ENCODE results near the gene COL20A1.

COL20A1 gene

DNA sequence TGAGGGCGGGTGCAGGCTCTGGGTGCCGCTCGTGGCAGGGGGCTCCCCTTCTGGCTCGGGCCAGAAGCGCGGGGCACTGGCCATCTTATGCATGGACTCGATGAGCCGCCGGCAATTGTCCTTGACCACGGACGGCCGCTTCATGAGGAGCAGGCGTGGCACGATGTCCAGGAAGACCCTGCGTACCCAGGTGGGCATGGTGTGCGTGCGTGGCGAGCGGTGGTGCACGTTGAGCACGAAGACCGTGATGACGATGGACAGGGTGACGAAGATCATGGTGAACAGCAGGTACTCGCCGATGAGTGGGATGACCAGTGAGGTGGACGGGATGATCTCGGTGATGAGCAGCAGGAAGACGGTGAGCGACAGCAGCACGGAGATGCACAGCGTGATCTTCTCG, 57.2 kb downstream of the COL20A1 start:
- no peak overlapping the region for H3K9ac ChIP-seq (ENCODE audit: low read depth, low read length)
- peaks cover 2% of the 10 kb centered on the region for H3K4me1 ChIP-seq (ENCODE audit: control insufficient read depth, insufficient read depth, low read length)
- no peaks in the 10 kb centered on the region for H3K36me3 ChIP-seq (ENCODE audit: control insufficient read depth, insufficient read depth, low read length)
- no peaks in the 10 kb centered on the region for H3K27me3 ChIP-seq (ENCODE audit: control insufficient read depth, insufficient read depth, low read length)
- no peaks in the 10 kb centered on the region for H3K9me3 ChIP-seq (ENCODE audit: control insufficient read depth, insufficient read depth, low read length)
- no peak overlapping the region for H3K4me3 ChIP-seq (ENCODE audit: low read depth, low read length)

DNA sequence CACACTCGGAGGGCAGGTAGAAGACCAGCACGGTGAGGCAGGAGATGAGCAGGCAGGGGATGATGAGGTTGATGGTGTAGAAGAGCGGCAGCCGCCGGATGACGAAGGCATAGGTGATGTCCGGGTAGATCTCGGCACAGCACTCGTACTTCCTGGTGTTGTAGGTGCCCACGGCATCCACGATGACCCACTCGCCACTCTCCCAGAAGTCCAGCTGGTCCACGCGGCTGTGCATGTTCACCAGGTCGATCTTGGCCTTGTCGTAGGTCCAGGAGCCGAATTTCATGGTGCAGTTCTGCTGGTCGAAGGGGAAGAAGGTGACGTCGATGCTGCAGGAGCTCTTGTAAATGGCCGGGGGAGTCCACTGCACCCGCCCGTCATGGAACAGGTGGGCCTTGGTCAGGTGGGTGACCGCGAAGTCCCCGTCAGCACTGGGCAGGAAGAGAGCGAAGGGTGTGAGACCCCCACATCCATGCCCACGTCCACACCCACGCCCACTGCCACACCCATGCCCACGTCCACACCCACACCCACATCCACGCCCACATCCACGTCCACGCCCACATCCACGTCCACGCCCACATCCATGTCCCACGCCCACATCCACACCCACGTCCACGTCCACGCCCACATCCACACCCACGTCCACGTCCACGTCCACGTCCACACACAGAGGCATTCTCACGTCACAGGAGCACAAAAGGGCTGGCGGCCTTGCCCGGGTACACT, 57.8 kb downstream of the COL20A1 start:
- Histone ChIP-seq H3K27me3 (ENCODE audit: control insufficient read depth, insufficient read depth, low read length) (no peaks in the 10 kb centered on the region), H3K4me1 (ENCODE audit: control insufficient read depth, insufficient read depth, low read length) (peaks cover 2% of the 10 kb centered on the region), H3K36me3 (ENCODE audit: control insufficient read depth, insufficient read depth, low read length) (no peaks in the 10 kb centered on the region), H3K9me3 (ENCODE audit: control insufficient read depth, insufficient read depth, low read length) (no peaks in the 10 kb centered on the region), H3K4me3 (ENCODE audit: low read depth, low read length) (no peak overlapping the region), H3K9ac (ENCODE audit: low read depth, low read length) (no peak overlapping the region)

DNA sequence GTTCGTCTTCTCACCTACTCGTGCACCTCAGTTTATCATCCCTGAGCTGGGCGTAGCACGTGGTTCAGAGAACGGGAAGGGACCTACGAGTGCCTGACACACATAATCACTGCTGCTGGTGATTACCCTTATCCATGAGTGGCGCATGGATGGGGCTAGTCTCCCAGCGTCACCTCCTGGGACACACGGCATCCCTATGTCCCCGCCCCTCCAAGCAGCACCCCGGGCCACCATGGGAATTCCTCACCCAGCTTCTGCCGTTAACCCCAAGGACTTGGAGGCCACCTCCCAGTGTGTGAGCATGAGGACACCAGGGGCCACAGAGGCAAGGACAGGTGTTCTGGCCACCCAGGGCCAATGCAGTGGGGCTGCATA, 58.3 kb downstream of the COL20A1 start:
- Histone ChIP-seq H3K9ac (ENCODE audit: low read depth, low read length) (no peak overlapping the region), H3K4me1 (ENCODE audit: control insufficient read depth, insufficient read depth, low read length) (peaks cover 2% of the 10 kb centered on the region), H3K4me3 (ENCODE audit: low read depth, low read length) (no peak overlapping the region), H3K9me3 (ENCODE audit: control insufficient read depth, insufficient read depth, low read length) (no peaks in the 10 kb centered on the region), H3K27me3 (ENCODE audit: control insufficient read depth, insufficient read depth, low read length) (no peaks in the 10 kb centered on the region), H3K36me3 (ENCODE audit: control insufficient read depth, insufficient read depth, low read length) (no peaks in the 10 kb centered on the region)

DNA sequence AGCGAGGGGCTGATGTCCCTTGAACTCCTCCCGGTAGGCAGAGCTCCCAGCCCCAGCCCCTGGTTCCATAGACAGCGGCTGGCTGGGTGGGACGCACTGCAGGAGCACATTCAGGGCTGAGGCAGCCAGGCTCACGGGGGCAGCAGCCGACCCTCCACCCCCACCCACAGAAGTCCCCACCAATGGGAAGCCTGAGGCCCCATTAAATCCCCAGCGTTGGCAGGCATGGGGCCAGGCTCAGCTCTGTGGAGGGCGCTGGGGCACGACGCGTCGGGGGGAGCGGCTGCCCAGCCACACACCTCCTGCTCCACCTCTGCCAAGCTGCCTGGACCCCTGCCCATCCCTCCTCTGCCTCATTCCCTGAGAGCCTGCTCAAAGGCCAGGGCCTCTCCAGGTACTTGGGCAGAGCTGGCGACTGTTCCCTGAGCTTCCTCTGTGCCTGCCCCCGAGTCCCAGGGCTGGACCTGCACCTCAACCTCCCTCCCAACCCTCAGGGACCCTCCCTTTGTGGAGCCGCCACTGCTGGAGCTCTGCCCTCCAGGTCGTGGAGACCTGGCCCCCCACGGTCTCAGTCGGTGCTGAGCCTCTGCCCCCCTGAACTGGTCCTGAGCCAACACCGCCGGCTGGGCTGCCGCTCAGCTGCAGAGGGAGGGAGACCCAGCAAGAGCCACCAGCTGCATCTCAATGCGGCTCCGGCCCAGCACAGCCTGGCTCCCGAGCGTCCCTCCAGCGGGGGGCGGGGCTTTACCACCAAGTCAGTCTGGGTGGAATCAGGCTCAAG, 59.0 kb downstream of the COL20A1 start:
- H3K4me3 ChIP-seq (ENCODE audit: low read depth, low read length), result no peak overlapping the region
- peaks cover 2% of the 10 kb centered on the region for H3K4me1 ChIP-seq (ENCODE audit: control insufficient read depth, insufficient read depth, low read length)
- H3K9ac ChIP-seq (ENCODE audit: low read depth, low read length), result no peak overlapping the region
- H3K27me3 ChIP-seq (ENCODE audit: control insufficient read depth, insufficient read depth, low read length), result no peaks in the 10 kb centered on the region
- H3K9me3 ChIP-seq (ENCODE audit: control insufficient read depth, insufficient read depth, low read length), result no peaks in the 10 kb centered on the region
- no peaks in the 10 kb centered on the region for H3K36me3 ChIP-seq (ENCODE audit: control insufficient read depth, insufficient read depth, low read length)

DNA sequence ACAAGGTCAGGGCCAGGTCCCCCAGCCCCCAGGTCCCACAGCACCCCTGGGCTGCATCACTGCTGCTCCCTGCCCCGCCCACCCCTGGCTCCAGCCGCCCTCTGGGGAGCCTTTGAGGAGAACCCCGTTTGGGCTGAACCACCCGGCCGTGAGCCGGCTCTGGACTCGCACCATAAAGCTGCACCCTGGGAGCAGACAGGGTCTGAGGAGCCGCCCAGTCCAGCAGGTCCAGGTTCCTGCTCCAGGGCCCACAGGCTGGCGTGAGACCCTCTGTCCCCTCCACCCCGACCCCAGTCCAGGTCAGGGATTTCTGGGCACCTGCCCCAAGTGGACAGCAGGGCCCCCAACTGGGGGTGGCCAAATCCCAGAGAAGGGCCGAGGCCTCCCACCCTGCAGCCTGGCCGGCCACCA, 59.8 kb downstream of the COL20A1 start:
- Histone ChIP-seq H3K27me3 (ENCODE audit: control insufficient read depth, insufficient read depth, low read length) (no peaks in the 10 kb centered on the region), H3K9ac (ENCODE audit: low read depth, low read length) (no peak overlapping the region), H3K9me3 (ENCODE audit: control insufficient read depth, insufficient read depth, low read length) (no peaks in the 10 kb centered on the region), H3K4me3 (ENCODE audit: low read depth, low read length) (no peak overlapping the region), H3K4me1 (ENCODE audit: control insufficient read depth, insufficient read depth, low read length) (peaks cover 2% of the 10 kb centered on the region), H3K36me3 (ENCODE audit: control insufficient read depth, insufficient read depth, low read length) (no peaks in the 10 kb centered on the region)

DNA sequence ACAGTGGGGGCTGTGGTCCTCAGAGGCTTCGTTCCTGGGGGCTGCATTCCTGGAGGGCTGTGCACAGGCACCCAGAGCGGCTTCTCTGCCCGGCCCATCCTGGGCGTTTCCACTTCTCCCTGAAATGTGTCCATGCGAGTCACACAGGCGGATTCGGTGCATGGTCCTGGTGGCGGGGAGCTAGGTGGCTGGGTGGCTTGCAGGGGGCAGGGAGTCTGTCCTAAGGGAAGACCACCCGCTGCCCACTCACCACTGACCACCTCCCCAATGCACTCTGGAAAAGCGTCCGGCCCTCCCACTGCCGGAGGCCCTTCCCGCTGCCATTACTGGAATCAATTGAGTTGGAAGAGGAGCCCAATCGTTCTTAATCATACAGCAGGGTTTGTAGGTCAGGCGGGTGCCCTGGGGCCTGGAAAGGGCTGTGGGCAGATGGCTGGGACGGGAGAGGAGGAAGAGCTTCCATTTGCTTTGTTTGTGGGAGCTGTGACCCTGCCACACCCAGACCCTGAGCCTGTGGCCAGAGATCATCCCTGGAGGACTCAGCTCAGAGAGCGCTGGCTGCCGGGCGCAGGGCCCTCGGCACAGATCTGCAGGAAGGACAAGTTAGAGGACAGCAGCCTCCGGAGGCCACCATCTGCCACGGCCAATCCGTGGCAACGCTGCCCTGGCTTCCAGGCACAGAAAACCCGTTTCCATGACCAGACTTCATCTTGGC, 61.8 kb downstream of the COL20A1 start:
- H3K9ac ChIP-seq (ENCODE audit: low read depth, low read length), result no peak overlapping the region
- no peaks in the 10 kb centered on the region for H3K9me3 ChIP-seq (ENCODE audit: control insufficient read depth, insufficient read depth, low read length)
- peaks cover 2% of the 10 kb centered on the region for H3K4me1 ChIP-seq (ENCODE audit: control insufficient read depth, insufficient read depth, low read length)
- H3K4me3 ChIP-seq (ENCODE audit: low read depth, low read length), result no peak overlapping the region
- H3K36me3 ChIP-seq (ENCODE audit: control insufficient read depth, insufficient read depth, low read length), result no peaks in the 10 kb centered on the region
- no peaks in the 10 kb centered on the region for H3K27me3 ChIP-seq (ENCODE audit: control insufficient read depth, insufficient read depth, low read length)

DNA sequence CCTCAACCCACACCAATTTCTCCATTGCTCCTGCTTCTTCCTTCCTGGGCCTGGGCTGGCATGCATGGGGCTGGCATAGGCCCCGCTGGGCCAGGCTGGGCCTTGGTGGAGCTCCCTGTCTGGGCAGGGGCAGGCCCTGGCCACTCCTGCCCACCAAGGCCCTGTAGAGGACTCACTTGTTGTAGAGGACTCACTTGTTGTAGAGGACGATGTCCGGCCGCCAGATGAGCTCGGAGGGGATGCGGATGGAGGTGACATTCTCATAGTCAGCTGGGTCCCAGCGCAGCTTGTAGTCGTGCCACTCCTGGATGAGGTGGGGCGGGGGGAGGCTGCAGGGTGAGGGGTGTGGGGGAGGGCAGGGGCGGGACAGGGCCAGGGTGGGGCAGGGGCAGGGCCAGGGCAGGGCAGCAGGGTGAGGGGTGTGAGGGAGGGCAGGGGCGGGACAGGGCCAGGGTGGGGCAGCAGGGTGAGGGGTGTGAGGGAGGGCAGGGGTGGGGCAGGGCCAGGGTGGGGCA, 62.9 kb downstream of the COL20A1 start:
- Histone ChIP-seq H3K36me3 (ENCODE audit: control insufficient read depth, insufficient read depth, low read length) (no peaks in the 10 kb centered on the region), H3K27me3 (ENCODE audit: control insufficient read depth, insufficient read depth, low read length) (no peaks in the 10 kb centered on the region), H3K9ac (ENCODE audit: low read depth, low read length) (no peak overlapping the region), H3K4me3 (ENCODE audit: low read depth, low read length) (no peak overlapping the region), H3K4me1 (ENCODE audit: control insufficient read depth, insufficient read depth, low read length) (peaks cover 2% of the 10 kb centered on the region), H3K9me3 (ENCODE audit: control insufficient read depth, insufficient read depth, low read length) (no peaks in the 10 kb centered on the region)

DNA sequence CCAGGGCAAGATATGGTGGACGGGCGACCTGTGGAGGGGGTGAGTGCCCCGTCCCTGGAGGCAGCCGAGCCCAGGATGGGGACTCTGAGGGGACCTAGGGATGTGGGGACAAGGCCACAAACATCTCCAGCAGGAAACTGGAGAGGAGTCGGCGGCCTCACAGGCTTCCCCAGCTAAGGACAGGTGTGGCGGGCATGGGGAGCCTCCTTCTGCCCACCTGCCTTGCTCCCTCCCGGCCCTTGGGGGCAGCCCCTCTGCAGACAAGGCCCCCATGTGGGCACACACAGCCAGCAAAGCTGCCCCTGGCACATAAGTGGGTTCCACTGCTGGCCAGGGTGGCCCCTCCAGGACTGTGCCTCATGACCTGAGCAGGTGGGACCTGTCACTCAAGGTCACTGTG, 63.5 kb downstream of the COL20A1 start:
- Histone ChIP-seq H3K4me1 (ENCODE audit: control insufficient read depth, insufficient read depth, low read length) (peaks cover 2% of the 10 kb centered on the region), H3K9ac (ENCODE audit: low read depth, low read length) (no peak overlapping the region), H3K27me3 (ENCODE audit: control insufficient read depth, insufficient read depth, low read length) (no peaks in the 10 kb centered on the region), H3K9me3 (ENCODE audit: control insufficient read depth, insufficient read depth, low read length) (no peaks in the 10 kb centered on the region), H3K4me3 (ENCODE audit: low read depth, low read length) (no peak overlapping the region), H3K36me3 (ENCODE audit: control insufficient read depth, insufficient read depth, low read length) (no peaks in the 10 kb centered on the region)

DNA sequence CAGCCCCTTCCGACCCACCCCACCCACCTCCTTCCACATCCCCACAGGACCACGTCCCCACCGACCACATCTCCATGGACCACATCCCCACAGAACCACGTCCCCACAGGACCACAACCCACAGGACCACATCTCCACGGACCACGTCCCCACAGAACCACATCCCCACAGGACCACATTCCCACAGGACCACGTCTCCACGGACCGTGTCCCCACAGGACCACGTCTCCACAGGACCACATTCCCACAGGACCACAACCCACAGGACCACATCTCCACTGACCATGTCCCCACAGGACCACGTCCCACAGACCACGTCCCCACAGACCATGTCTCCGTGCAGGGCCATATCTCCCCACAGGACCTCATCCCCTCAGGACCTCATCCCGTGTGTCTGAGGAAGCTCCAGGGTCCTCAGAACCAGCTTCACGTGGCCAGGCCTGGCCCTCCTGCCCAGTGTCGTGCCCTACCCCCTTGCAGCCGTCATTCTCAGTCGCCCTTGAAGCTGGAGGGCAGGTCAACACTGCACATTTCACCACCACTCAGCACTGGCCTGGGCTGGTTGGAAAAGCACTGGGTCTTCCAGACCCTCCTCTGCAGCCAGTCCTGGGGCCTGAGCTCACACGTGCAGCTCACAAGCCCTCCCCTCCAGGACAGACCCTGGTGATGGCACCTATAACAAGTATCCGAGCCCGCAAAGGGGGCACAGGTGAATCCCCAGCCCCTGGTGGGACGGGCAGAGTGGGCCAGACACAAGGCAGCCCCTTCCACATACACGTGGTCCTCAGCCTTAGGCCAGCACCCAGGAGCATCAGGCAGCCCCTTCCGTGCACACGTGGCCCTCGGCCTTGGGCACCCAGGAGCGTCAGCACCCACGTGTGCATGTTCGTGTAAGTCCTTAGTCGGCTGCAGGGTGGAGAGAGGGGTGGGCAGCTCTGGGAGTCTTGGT, 64.2 kb downstream of the COL20A1 start:
- H3K27me3 ChIP-seq (ENCODE audit: control insufficient read depth, insufficient read depth, low read length), result no peaks in the 10 kb centered on the region

DNA sequence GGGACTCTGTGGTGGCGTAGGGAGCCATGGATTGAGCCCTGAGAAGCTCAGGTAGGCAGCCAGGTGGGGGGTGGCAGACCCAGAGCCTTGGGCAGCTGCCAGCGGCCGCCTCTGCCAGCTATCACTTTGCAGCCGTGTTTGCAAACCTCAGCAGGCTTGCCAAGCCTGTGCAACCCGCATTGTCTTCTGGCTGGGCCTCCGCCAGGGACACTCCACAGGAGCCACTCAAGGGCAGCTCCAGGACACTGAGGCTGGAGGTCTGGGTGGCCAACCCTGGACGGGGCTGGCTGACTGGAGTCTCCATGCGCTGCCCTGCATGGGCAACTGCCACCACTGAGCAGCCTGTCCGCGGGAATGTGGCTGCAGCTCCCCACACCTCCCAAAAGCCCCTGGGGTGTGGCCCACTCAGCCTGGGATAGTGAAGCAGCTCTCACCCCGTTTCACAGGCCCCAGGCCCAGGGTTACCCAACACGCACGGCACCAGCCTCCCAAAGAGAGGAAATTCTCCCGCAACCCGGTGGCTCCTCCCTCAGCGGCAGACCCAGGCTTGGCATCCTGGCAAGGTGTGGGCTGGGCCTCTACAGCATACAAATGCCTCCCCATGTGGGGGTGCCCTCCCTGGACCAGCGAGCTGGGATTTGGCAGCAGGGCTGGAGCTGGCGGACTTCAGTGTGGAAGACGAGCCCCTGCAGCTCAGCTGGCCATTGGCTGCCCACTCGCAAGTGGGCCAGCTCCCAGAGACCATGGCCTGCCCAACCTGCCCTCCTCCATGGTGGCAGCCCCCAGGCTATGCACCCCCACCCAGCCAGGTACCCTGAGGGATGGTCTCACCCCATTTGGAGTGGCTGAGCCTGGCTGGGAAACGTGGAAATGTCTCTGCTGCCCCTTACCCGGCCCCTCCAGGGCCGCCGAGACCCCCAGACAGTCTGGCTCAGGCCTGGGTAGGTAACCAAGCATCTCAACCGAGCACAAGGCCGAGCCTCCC, 65.2 kb downstream of the COL20A1 start:
- Histone ChIP-seq H3K27me3 (ENCODE audit: control insufficient read depth, insufficient read depth, low read length) (peaks cover 2% of the 10 kb centered on the region), H3K4me3 (ENCODE audit: low read depth, low read length) (no peak overlapping the region), H3K9ac (ENCODE audit: low read depth, low read length) (no peak overlapping the region), H3K36me3 (ENCODE audit: control insufficient read depth, insufficient read depth, low read length) (no peaks in the 10 kb centered on the region), H3K4me1 (ENCODE audit: control insufficient read depth, insufficient read depth, low read length) (no peaks in the 10 kb centered on the region), H3K9me3 (ENCODE audit: control insufficient read depth, insufficient read depth, low read length) (no peaks in the 10 kb centered on the region)

More for the DNA sequence above, 64.2 kb downstream of the COL20A1 start:
- Histone ChIP-seq H3K9me3 (ENCODE audit: control insufficient read depth, insufficient read depth, low read length) (no peaks in the 10 kb centered on the region), H3K4me1 (ENCODE audit: control insufficient read depth, insufficient read depth, low read length) (peaks cover 2% of the 10 kb centered on the region), H3K36me3 (ENCODE audit: control insufficient read depth, insufficient read depth, low read length) (no peaks in the 10 kb centered on the region), H3K9ac (ENCODE audit: low read depth, low read length) (no peak overlapping the region), H3K4me3 (ENCODE audit: low read depth, low read length) (no peak overlapping the region)
